Endothelial cell of umbilical vein (primary cell): ENCODE measurements around the gene CDH22.

Experiments used
- CTCF ChIP-seq, 2 donors: IDR thresholded peaks; 1 replicate in 1 of 2; 2 replicates in 1 of 2; pipeline ENCODE4 v1.5.1; 2011; ENCODE audit warnings: low read length in 2 of 2, mild to moderate bottlenecking in 2 of 2, moderate library complexity in 2 of 2, control low read depth in 1 of 2, inconsistent platforms in 1 of 2, low read depth in 1 of 2; ENCODE audit not compliant: insufficient read depth in 1 of 2; ENCODE audit errors: extremely low read depth in 1 of 2
- EZH2 ChIP-seq: IDR thresholded peaks from 2 replicates; pipeline ENCODE4 v1.6.1; 2012; ENCODE audit warnings: borderline replicate concordance, low read depth, mild to moderate bottlenecking, moderate library complexity, low read length, inconsistent platforms; ENCODE audit not compliant: severe bottlenecking
- GATA2 ChIP-seq: IDR thresholded peaks from 2 replicates; pipeline ENCODE4 v1.7.0; 2011; ENCODE audit warnings: low read depth, mild to moderate bottlenecking, moderate library complexity, mixed read lengths, low read length; ENCODE audit not compliant: insufficient read length, insufficient read depth
- MAX ChIP-seq: IDR thresholded peaks from 2 replicates; pipeline ENCODE4 v1.6.1; 2011; ENCODE audit not compliant: insufficient read depth, insufficient read length
- MYC ChIP-seq: IDR thresholded peaks from one replicate; pipeline ENCODE4 v1.6.1; 2011; ENCODE audit warnings: mild to moderate bottlenecking, low read depth, low read length
- POLR2A ChIP-seq: IDR thresholded peaks from 2 replicates; pipeline ENCODE4 v1.6.1; 2012; ENCODE audit warnings: low read depth, mild to moderate bottlenecking, control low read depth, low read length
- POLR2AphosphoS5 ChIP-seq: IDR thresholded peaks from 2 replicates; pipeline ENCODE4 v1.6.1; 2012; ENCODE audit warnings: low read depth, mild to moderate bottlenecking, control low read depth, low read length, moderate library complexity; ENCODE audit not compliant: insufficient read depth

- TF ChIP-seq EZH2 (no peak), CTCF (IDR thresholded peaks at IDR 0.05; ENCODE audit: extremely low read depth in 1 of 2, insufficient read depth in 1 of 2, low read depth in 1 of 2, low read length in 2 of 2) (peak; percentile 74 to 87), MYC (no peak), POLR2AphosphoS5 (no peak), GATA2 (no peak), MAX (no peak), POLR2A (no peak)
These were observed 40.9 kb upstream of the CDH22 start for GRCh38 chr20:46349035-46349741.
